MCF 10A (cell line): Measurements from ENCODE around the gene LGALS1. TPM values are rescaled to one million over a fixed set of nuclear protein-coding genes. Genes with fewer than 3 reads are reported as not detected.

Experiments
- BruUV-seq: library from RNA; stranded (reverse); fragments of 400-500 nt; replicated peaks from 2 replicates; lab custom pipeline; 2021; lab: Mats Ljungman, UMichigan
- CTCF ChIA-PET: fragments of 300-600 bp; sonication (Branson Sonifier 250); formaldehyde crosslinking; extraction: SDS; loops from one replicate; lab custom pipeline; 2021; ENCODE audit warnings: antibody characterized with exemption, inconsistent platforms; lab: Yijun Ruan, JAX
- POLR2A ChIA-PET: fragments of 300-600, 350-650 bp; sonication (Branson Sonifier 250); formaldehyde crosslinking; extraction: SDS; loops from one replicate; lab custom pipeline; 2020; ENCODE audit warnings: antibody characterized with exemption, inconsistent platforms; lab: Yijun Ruan, JAX
- DNase-seq: peaks from one replicate; pipeline ENCODE4 v3.0.0-alpha.2; 2018; ENCODE audit not compliant: unreplicated experiment
- H3K27ac Mint-ChIP-seq: one replicate; pipeline ENCODE4 v1.8.0; 2022; ENCODE audit warnings: mild to moderate bottlenecking, low read depth, mixed read lengths; ENCODE audit not compliant: unreplicated experiment
- H3K27me3 Mint-ChIP-seq: one replicate; pipeline ENCODE4 v1.8.0; 2022; ENCODE audit warnings: mixed read lengths; ENCODE audit not compliant: insufficient read depth, unreplicated experiment
- H3K36me3 Mint-ChIP-seq: one replicate; pipeline ENCODE4 v1.8.0; 2022; ENCODE audit warnings: mild to moderate bottlenecking, moderate library complexity, mixed read lengths; ENCODE audit not compliant: insufficient read depth, unreplicated experiment
- H3K4me1 Mint-ChIP-seq: one replicate; pipeline ENCODE4 v1.8.0; 2022; ENCODE audit warnings: mixed read lengths; ENCODE audit not compliant: insufficient read depth, unreplicated experiment
- H3K4me3 Mint-ChIP-seq: one replicate; pipeline ENCODE4 v1.8.0; 2022; ENCODE audit warnings: mild to moderate bottlenecking, moderate library complexity, mixed read lengths; ENCODE audit not compliant: unreplicated experiment
- H3K9me3 Mint-ChIP-seq: one replicate; pipeline ENCODE4 v1.8.0; 2022; ENCODE audit warnings: mixed read lengths; ENCODE audit not compliant: unreplicated experiment
- intact Hi-C: fragments of 100-400 bp; cut with micrococcal nuclease; formaldehyde crosslinking; loops from 2 replicates; pipeline ENCODE4 v1.14.1; 2022
- total RNA-seq: library from RNA; stranded (reverse); gene quantifications from 2 replicates; pipeline ENCODE4 v1.2.3, GENCODE V29; 2022
- TF ChIP-seq, protein P1 (sequence below): fragments of 200-600 bp; IDR thresholded peaks from one replicate; pipeline ENCODE4 v1.8.0; 2022; ENCODE audit warnings: antibody characterized with exemption, mild to moderate bottlenecking; ENCODE audit not compliant: unreplicated experiment

LGALS1 gene
- total RNA-seq, 1 experiment from 2014 or later = 1,635 TPM

- H3K4me3 Mint-ChIP-seq = no peak overlapping the region
- DNase-seq = no peak
- intact Hi-C loops = loop anchor here (1.0 kb wide), 1 partner anchor 82 kb away; no protein-coding TSS in a partner anchor
- H3K27ac Mint-ChIP-seq = no peak overlapping the region
- no peaks in the 10 kb centered on the region for H3K4me1 Mint-ChIP-seq
- H3K9me3 Mint-ChIP-seq = no peaks in the 10 kb centered on the region
- ChIA-PET POLR2A (no interaction called here), CTCF (no interaction called here)
- H3K36me3 Mint-ChIP-seq = peaks cover 7% of the 10 kb centered on the region
- no TSS peak for BruUV-seq
- H3K27me3 Mint-ChIP-seq = peaks cover 20% of the 10 kb centered on the region
- TF ChIP-seq, protein P1, sequence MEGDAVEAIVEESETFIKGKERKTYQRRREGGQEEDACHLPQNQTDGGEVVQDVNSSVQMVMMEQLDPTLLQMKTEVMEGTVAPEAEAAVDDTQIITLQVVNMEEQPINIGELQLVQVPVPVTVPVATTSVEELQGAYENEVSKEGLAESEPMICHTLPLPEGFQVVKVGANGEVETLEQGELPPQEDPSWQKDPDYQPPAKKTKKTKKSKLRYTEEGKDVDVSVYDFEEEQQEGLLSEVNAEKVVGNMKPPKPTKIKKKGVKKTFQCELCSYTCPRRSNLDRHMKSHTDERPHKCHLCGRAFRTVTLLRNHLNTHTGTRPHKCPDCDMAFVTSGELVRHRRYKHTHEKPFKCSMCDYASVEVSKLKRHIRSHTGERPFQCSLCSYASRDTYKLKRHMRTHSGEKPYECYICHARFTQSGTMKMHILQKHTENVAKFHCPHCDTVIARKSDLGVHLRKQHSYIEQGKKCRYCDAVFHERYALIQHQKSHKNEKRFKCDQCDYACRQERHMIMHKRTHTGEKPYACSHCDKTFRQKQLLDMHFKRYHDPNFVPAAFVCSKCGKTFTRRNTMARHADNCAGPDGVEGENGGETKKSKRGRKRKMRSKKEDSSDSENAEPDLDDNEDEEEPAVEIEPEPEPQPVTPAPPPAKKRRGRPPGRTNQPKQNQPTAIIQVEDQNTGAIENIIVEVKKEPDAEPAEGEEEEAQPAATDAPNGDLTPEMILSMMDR = no peak
Observed at GRCh38 chr22:37725551-37726240, 50.3 kb downstream of the LGALS1 start.

GRCh38 chr22:37726241-37726887 lies 50.9 kb downstream of the LGALS1 start:
- no peaks in the 10 kb centered on the region for H3K9me3 Mint-ChIP-seq
- intact Hi-C loops = loop anchor here (1.0 kb wide), 1 partner anchor 83 kb away; no protein-coding TSS in a partner anchor
- peaks cover 20% of the 10 kb centered on the region for H3K27me3 Mint-ChIP-seq
- ChIA-PET POLR2A (no interaction called here), CTCF (no interaction called here)
- H3K4me1 Mint-ChIP-seq = no peaks in the 10 kb centered on the region
- H3K4me3 Mint-ChIP-seq = no peak overlapping the region
- peaks cover 7% of the 10 kb centered on the region for H3K36me3 Mint-ChIP-seq
- peak; percentile 31 for DNase-seq
- BruUV-seq = no TSS peak
- TF ChIP-seq, protein P1 = no peak
- H3K27ac Mint-ChIP-seq = no peak overlapping the region

- POLR2A ChIA-PET = interaction anchor here (0.8 to 2.6 kb wide), 9 partner anchors 9 to 79 kb away, joined by 3 to 14 read pairs (median 6); partner anchors contain the start of genes GCAT, NOL12 and PDXP
- Mint-ChIP-seq H3K27ac (no peak overlapping the region), H3K4me1 (no peaks in the 10 kb centered on the region), H3K9me3 (no peaks in the 10 kb centered on the region), H3K27me3 (peaks cover 20% of the 10 kb centered on the region), H3K36me3 (peaks cover 7% of the 10 kb centered on the region), H3K4me3 (no peak overlapping the region)
- TF ChIP-seq, protein P1 = no peak
- no TSS peak for BruUV-seq
- intact Hi-C loops = no loop called here
- CTCF ChIA-PET = interaction anchor here (0.6 kb wide), 1 partner anchor 52 kb away, joined by 4 read pairs; no protein-coding TSS in a partner anchor
- no peak for DNase-seq
Observed at GRCh38 chr22:37728620-37729019, 53.2 kb downstream of the LGALS1 start.

Other genes with a start within 250 kb of the LGALS1 start
- 4.2 and 5.1 TPM in 2 replicates for gene ELFN2, start 248.2 kb upstream of the LGALS1 start, total RNA-seq
- 0.56 and 1.2 TPM in 2 replicates for gene MFNG, start 189.3 kb upstream of the LGALS1 start, total RNA-seq
- 20.6 and 22.7 TPM in 2 replicates for gene CARD10, start 156.2 kb upstream of the LGALS1 start, total RNA-seq
- gene CDC42EP1, start 115.2 kb upstream of the LGALS1 start, total RNA-seq = 86.0 and 148 TPM in 2 replicates
- not detected in 2 replicates for gene LGALS2, start 95.5 kb upstream of the LGALS1 start, total RNA-seq
- 52.7 and 59.1 TPM in 2 replicates for gene GGA1, start 66.8 kb upstream of the LGALS1 start, total RNA-seq
- gene SH3BP1, start 36.0 kb upstream of the LGALS1 start, total RNA-seq = 1.5 and 1.9 TPM in 2 replicates
- gene PDXP, start 16.9 kb upstream of the LGALS1 start, total RNA-seq = 10.3 and 10.5 TPM in 2 replicates
- 47.1 and 50.8 TPM in 2 replicates for gene NOL12, start 10.7 kb downstream of the LGALS1 start, total RNA-seq
- 42.5 and 45.7 TPM in 2 replicates for gene TRIOBP, start 21.4 kb downstream of the LGALS1 start, total RNA-seq
- 21.5 and 32.8 TPM in 2 replicates for gene GCAT, start 132.3 kb downstream of the LGALS1 start, total RNA-seq
- 0.26 and 0.27 TPM in 2 replicates for gene GALR3, start 147.7 kb downstream of the LGALS1 start, total RNA-seq
- 26.0 and 26.7 TPM in 2 replicates for gene ANKRD54, start 168.7 kb downstream of the LGALS1 start, total RNA-seq
- 395 and 505 TPM in 2 replicates for gene EIF3L, start 173.8 kb downstream of the LGALS1 start, total RNA-seq
- gene MICALL1, start 230.7 kb downstream of the LGALS1 start, total RNA-seq = 164 and 165 TPM in 2 replicates